Esophagus (tissue), 2 donors: ENCODE data around the gene SSTR1. TPM values are rescaled to one million over a fixed set of nuclear protein-coding genes. Genes with fewer than 3 reads are reported as not detected.
A peak's percentile ranks its signal among the peaks of the same experiment; 100 is the strongest.

Experiments
- H3K27ac ChIP-seq, 2 donors: one replicate each; pipeline ENCODE4 v1.5.1; 2013; ENCODE audit warnings: low read depth in 2 of 2, mild to moderate bottlenecking in 2 of 2, inconsistent platforms in 1 of 2, low read length in 1 of 2, moderate library complexity in 1 of 2
- H3K27me3 ChIP-seq, 2 donors: one replicate each; pipeline ENCODE4 v1.6.1; 2013; ENCODE audit warnings: low read length in 2 of 2, control low read depth in 1 of 2, mild to moderate bottlenecking in 1 of 2; ENCODE audit not compliant: insufficient read depth in 2 of 2, control insufficient read depth in 1 of 2
- H3K36me3 ChIP-seq, 2 donors: one replicate each; pipeline ENCODE4 v1.6.1; 2013; ENCODE audit warnings: low read length in 1 of 2; ENCODE audit not compliant: control insufficient read depth in 2 of 2, insufficient read depth in 2 of 2
- H3K4me1 ChIP-seq, 2 donors: one replicate each; pipeline ENCODE4 v1.6.1; 2013; ENCODE audit warnings: low read length in 1 of 2; ENCODE audit not compliant: control insufficient read depth in 2 of 2, insufficient read depth in 2 of 2
- H3K4me3 ChIP-seq, 2 donors: one replicate each; pipeline ENCODE4 v1.5.1; 2013; ENCODE audit warnings: low read length in 2 of 2, mild to moderate bottlenecking in 2 of 2, low read depth in 1 of 2, moderate library complexity in 1 of 2
- H3K9me3 ChIP-seq, 2 donors: one replicate each; pipeline ENCODE4 v1.6.1; 2013; ENCODE audit warnings: mild to moderate bottlenecking in 2 of 2, low read depth in 1 of 2, low read length in 1 of 2, moderate library complexity in 1 of 2; ENCODE audit not compliant: control insufficient read depth in 2 of 2, insufficient read depth in 1 of 2
- WGBS, 2 donors: extraction: QIAGEN DNeasy Blood & Tissue Kit; methylation state at CpG; one replicate each; pipeline ENCODE4 v1.1.7; 2013; 5-methylcytosine and 5-hydroxymethylcytosine counted together
- polyA plus RNA-seq, 2 donors: library from polyadenylated mRNA; stranded (reverse); fragments of 200-250 nt; gene quantifications; one replicate each; pipeline ENCODE4 v1.2.3, GENCODE V29; 2013
- donor health status: healthy with polysubstance abuse.
- donor health status: Bipolar disorder and iron deficiency.

The SSTR1 gene
- polyA plus RNA-seq, 2 donors: 0.06 to 0.12 TPM

DNA sequence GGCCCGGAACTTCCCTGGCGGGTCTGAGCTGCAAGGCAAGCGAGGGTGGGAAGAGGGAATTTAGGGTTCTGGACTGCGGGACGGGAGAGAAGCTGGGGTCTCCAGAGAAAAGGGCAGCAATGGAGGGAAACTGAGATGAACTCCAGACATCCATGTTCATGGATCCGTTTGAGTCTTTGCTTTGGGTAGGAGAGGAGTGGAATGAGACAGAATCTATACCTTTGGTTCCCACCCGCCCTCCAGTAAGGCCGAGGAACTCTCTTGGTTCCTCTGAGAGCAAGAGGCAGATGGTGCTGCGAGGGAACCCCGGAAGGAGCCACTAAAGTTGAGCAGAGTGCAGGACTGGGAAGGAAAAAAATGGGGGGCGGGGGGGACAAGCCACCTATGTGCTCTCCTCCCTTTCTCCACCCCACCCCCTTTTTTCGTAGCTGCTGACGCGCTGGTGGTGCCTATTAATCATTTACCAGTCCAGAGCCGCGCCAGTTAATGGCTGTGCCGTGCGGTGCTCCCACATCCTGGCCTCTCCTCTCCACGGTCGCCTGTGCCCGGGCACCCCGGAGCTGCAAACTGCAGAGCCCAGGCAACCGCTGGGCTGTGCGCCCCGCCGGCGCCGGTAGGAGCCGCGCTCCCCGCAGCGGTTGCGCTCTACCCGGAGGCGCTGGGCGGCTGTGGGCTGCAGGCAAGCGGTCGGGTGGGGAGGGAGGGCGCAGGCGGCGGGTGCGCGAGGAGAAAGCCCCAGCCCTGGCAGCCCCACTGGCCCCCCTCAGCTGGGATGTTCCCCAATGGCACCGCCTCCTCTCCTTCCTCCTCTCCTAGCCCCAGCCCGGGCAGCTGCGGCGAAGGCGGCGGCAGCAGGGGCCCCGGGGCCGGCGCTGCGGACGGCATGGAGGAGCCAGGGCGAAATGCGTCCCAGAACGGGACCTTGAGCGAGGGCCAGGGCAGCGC is 1.2 kb downstream of the SSTR1 start:
- Histone ChIP-seq H3K4me1 (peaks cover 2 to 17% of the 10 kb centered on the region in 2 donors), H3K27me3 (peaks cover 3 to 17% of the 10 kb centered on the region in 2 donors), H3K9me3 (peaks cover 0 to 11% of the 10 kb centered on the region in 2 donors), H3K27ac (no peak overlapping the region), H3K4me3 (peak overlapping the region; percentile 25 to 26), H3K36me3 (no peaks in the 10 kb centered on the region)
- WGBS, 2 donors: 2% methylated on average over 47 to 59 of the region's 59 CpGs

DNA sequence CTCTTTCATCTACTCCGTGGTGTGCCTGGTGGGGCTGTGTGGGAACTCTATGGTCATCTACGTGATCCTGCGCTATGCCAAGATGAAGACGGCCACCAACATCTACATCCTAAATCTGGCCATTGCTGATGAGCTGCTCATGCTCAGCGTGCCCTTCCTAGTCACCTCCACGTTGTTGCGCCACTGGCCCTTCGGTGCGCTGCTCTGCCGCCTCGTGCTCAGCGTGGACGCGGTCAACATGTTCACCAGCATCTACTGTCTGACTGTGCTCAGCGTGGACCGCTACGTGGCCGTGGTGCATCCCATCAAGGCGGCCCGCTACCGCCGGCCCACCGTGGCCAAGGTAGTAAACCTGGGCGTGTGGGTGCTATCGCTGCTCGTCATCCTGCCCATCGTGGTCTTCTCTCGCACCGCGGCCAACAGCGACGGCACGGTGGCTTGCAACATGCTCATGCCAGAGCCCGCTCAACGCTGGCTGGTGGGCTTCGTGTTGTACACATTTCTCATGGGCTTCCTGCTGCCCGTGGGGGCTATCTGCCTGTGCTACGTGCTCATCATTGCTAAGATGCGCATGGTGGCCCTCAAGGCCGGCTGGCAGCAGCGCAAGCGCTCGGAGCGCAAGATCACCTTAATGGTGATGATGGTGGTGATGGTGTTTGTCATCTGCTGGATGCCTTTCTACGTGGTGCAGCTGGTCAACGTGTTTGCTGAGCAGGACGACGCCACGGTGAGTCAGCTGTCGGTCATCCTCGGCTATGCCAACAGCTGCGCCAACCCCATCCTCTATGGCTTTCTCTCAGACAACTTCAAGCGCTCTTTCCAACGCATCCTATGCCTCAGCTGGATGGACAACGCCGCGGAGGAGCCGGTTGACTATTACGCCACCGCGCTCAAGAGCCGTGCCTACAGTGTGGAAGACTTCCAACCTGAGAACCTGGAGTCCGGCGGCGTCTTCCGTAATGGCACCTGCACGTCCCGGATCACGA is 2.2 kb downstream of the SSTR1 start:
- peaks cover 3 to 17% of the 10 kb centered on the region in 2 donors for H3K27me3 ChIP-seq
- 11 to 18% methylated on average over 69 of the region's 69 CpGs for WGBS, 2 donors
- no peaks in the 10 kb centered on the region for H3K36me3 ChIP-seq
- no peak overlapping the region for H3K27ac ChIP-seq
- peak overlapping the region; percentile 25 to 27 for H3K4me3 ChIP-seq
- H3K9me3 ChIP-seq: peaks cover 0 to 11% of the 10 kb centered on the region in 2 donors
- H3K4me1 ChIP-seq: peaks cover 2 to 17% of the 10 kb centered on the region in 2 donors

DNA sequence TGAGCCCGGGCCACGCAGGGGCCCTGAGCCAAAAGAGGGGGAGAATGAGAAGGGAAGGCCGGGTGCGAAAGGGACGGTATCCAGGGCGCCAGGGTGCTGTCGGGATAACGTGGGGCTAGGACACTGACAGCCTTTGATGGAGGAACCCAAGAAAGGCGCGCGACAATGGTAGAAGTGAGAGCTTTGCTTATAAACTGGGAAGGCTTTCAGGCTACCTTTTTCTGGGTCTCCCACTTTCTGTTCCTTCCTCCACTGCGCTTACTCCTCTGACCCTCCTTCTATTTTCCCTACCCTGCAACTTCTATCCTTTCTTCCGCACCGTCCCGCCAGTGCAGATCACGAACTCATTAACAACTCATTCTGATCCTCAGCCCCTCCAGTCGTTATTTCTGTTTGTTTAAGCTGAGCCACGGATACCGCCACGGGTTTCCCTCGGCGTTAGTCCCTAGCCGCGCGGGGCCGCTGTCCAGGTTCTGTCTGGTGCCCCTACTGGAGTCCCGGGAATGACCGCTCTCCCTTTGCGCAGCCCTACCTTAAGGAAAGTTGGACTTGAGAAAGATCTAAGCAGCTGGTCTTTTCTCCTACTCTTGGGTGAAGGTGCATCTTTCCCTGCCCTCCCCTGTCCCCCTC is 3.0 kb downstream of the SSTR1 start:
- 3 to 12% methylated on average over 29 of the region's 29 CpGs for WGBS, 2 donors
- no peak overlapping the region for H3K27ac ChIP-seq
- H3K36me3 ChIP-seq: no peaks in the 10 kb centered on the region
- H3K4me3 ChIP-seq: peak overlapping the region; percentile 12 to 27
- H3K27me3 ChIP-seq: peaks cover 3 to 17% of the 10 kb centered on the region in 2 donors
- peaks cover 0 to 11% of the 10 kb centered on the region in 2 donors for H3K9me3 ChIP-seq
- peaks cover 2 to 17% of the 10 kb centered on the region in 2 donors for H3K4me1 ChIP-seq

DNA sequence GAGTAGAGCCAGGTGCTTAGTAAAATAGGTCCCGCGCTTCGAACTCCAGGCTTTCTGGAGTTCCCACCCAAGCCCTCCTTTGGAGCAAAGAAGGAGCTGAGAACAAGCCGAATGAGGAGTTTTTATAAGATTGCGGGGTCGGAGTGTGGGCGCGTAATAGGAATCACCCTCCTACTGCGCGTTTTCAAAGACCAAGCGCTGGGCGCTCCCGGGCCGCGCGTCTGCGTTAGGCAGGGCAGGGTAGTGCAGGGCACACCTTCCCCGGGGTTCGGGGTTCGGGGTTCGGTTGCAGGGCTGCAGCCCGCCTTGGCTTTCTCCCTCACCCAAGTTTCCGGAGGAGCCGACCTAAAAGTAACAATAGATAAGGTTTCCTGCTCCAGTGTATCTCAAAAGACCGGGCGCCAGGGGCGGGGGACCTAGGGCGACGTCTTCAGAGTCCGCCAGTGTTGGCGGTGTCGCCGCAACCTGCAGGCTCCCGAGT is 3.6 kb downstream of the SSTR1 start:
- no peaks in the 10 kb centered on the region for H3K36me3 ChIP-seq
- WGBS, 2 donors: 12 to 15% methylated on average over 34 of the region's 34 CpGs
- H3K27ac ChIP-seq: no peak overlapping the region
- H3K9me3 ChIP-seq: peaks cover 0 to 9% of the 10 kb centered on the region in 2 donors
- H3K4me1 ChIP-seq: peaks cover 2 to 17% of the 10 kb centered on the region in 2 donors
- H3K4me3 ChIP-seq: peak overlapping the region in 1 of 2 donors; percentile 9
- H3K27me3 ChIP-seq: peaks cover 3 to 17% of the 10 kb centered on the region in 2 donors

DNA sequence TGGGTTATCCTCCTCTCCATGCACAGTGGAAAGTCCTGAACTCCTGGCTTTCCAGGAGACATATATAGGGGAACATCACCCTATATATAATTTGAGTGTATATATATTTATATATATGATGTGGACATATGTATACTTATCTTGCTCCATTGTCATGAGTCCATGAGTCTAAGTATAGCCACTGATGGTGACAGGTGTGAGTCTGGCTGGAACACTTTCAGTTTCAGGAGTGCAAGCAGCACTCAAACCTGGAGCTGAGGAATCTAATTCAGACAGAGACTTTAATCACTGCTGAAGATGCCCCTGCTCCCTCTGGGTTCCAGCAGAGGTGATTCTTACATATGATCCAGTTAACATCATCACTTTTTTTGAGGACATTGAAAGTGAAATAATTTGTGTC is 4.4 kb downstream of the SSTR1 start:
- H3K36me3 ChIP-seq: no peaks in the 10 kb centered on the region
- peaks cover 0 to 9% of the 10 kb centered on the region in 2 donors for H3K9me3 ChIP-seq
- no peak overlapping the region for H3K27ac ChIP-seq
- peaks cover 2 to 17% of the 10 kb centered on the region in 2 donors for H3K4me1 ChIP-seq
- H3K27me3 ChIP-seq: peaks cover 3 to 17% of the 10 kb centered on the region in 2 donors
- H3K4me3 ChIP-seq: no peak overlapping the region

DNA sequence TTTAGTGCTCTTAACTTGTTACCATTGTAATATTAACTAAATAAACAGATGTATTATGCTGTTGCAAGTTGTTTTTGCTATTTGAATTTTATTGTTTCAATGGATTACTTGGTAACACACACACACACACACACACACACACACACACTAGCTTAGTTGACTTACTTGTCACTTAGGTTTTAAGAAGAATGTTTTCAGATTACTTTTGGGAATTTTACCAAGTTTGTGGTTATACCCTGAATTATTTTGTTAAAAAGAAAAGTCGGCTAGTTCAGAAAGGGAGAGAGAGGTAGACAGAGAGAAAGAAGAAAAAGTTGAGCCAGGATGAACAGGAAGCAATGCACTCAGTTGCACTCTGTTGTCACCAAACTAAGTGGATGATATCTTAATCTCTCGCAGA is 5.3 kb downstream of the SSTR1 start:
- H3K27me3 ChIP-seq: peaks cover 3 to 17% of the 10 kb centered on the region in 2 donors
- H3K4me1 ChIP-seq: peaks cover 1 to 17% of the 10 kb centered on the region in 2 donors
- no peak overlapping the region for H3K4me3 ChIP-seq
- peaks cover 0 to 9% of the 10 kb centered on the region in 2 donors for H3K9me3 ChIP-seq
- no peaks in the 10 kb centered on the region for H3K36me3 ChIP-seq
- 76 to 78% methylated on average over 2 of the region's 2 CpGs for WGBS, 2 donors
- no peak overlapping the region for H3K27ac ChIP-seq

DNA sequence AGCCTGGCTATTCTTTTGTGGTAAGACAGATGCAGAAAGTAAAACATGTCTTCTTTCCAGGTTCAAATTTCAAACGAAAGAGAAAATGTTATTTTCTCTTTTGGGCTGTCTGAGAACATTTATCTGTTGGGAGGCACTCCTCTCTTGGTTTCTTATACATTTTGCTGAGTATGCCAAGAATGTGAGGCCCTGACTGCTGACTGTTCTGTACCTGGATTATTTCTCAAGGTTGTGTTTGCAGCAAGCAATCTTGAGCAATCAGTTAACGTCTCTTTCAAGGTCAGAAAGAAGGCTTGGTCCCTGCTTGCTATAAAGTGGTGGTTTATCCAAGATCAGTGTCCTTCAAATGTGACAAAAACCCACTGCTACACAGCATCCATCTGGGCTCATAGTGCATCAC is 9.8 kb downstream of the SSTR1 start:
- H3K4me1 ChIP-seq: no peaks in the 10 kb centered on the region
- H3K36me3 ChIP-seq: no peaks in the 10 kb centered on the region
- no peak overlapping the region for H3K27ac ChIP-seq
- WGBS, 2 donors: 40 to 64% methylated on average over 2 of the region's 2 CpGs
- H3K4me3 ChIP-seq: no peak overlapping the region
- no peaks in the 10 kb centered on the region for H3K27me3 ChIP-seq
- no peaks in the 10 kb centered on the region for H3K9me3 ChIP-seq

DNA sequence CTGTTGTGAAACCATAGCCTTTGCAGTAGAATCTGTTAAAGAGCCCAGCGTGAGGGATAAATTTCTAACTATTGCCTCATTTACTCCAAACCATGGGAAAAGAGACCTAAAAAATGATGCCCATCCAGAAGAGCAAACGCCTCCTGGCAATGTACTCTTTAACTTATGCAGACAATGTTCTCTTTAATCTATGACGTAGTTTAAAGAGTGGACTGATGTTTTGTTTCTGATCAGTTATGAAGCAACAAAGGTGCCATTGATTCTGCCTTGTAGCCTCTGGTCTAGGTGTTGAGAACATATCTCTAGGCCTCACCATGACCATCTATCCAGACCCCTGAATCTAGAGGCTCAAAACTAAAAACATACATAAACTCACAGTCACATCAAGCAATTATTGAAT is 13.4 kb downstream of the SSTR1 start:
- WGBS, 2 donors: 83 to 85% methylated on average over 3 of the region's 3 CpGs
- H3K27ac ChIP-seq: no peak overlapping the region
- no peaks in the 10 kb centered on the region for H3K4me1 ChIP-seq

DNA sequence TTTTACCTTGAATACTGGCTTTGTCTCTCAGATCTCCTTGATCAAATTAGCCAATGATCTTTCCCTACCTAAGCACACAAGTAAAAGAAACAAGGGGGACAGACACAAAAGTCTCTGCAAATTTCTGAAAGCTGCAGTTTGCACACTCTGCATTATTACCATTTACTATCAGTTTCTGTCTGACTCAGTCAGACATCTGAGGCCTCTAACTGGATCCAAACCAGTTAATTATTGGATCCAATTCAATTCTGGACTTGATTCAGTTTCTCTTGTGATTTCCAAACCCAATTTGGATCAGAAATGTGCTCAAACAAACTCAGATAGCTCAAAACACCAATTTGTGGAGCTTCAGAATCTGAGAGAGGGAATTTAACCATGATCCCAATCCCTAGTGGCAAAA is 16.6 kb downstream of the SSTR1 start:
- Histone ChIP-seq H3K9me3 (no peaks in the 10 kb centered on the region), H3K4me1 (no peaks in the 10 kb centered on the region), H3K4me3 (no peak overlapping the region), H3K36me3 (no peaks in the 10 kb centered on the region), H3K27ac (no peak overlapping the region), H3K27me3 (no peaks in the 10 kb centered on the region)

More for the DNA sequence above, 13.4 kb downstream of the SSTR1 start:
- H3K27me3 ChIP-seq: no peaks in the 10 kb centered on the region
- no peak overlapping the region for H3K4me3 ChIP-seq
- no peaks in the 10 kb centered on the region for H3K36me3 ChIP-seq
- no peaks in the 10 kb centered on the region for H3K9me3 ChIP-seq
